GM18507 (cell line): ENCODE measurements around the gene POLR1A.
A peak's percentile ranks its signal among the peaks of the same experiment; 100 is the strongest.

ENCODE experiments used
- DNase-seq: peaks from one replicate; pipeline ENCODE4 v3.0.0; 2011; ENCODE audit warnings: low read depth; ENCODE audit not compliant: insufficient read length; ENCODE audit errors: extremely low spot score
- FAIRE-seq: peaks from 2 replicates; lab custom pipeline; 2011; peaks lifted over from hg19 to GRCh38; lab: Jason Lieb, UNC

Gene POLR1A

GRCh38 chr2:86042256-86043168 lies 63.2 kb downstream of the POLR1A start:
- no peak for DNase-seq

DNA sequence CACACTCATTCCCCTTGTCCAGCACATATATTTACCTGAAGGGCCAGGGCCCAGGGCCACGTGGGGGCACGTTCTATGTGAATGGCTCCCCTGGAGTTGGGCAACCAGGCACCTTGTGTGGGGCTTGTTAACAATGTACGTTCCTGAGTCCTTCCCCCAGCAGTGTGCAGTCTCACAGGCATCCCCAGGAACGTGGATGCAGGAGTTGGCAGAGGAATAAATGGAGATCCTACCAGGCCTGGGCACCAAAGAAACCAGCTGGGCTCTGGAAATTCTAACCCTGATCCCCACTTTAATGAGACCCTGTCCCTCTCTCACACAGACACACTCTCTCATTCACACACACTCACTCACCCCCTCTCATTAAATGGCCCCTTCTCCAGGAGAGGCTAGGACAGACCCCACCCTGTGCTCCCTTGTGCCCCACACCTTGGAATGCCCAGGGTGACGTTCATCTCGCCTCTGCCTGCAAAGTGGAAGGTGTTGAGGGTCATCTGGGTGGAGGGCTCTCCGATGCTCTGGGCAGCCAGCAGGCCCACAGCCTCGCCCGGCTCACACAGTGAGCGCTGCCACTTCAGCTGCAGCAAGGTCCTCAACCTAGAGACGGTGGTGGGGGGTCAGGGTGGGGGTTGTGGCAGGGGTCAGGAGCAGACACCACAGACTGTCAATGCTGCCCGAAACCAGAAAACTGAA lies 65.6 kb downstream of the POLR1A start:
- no peak for DNase-seq
- FAIRE-seq: no peak

More at GRCh38 chr2:86042256-86043168, 63.2 kb downstream of the POLR1A start:
- no peak for FAIRE-seq

GRCh38 chr2:86039178-86039962 lies 66.3 kb downstream of the POLR1A start:
- DNase-seq (no peak), FAIRE-seq (no peak)

GRCh38 chr2:86038291-86039081 lies 67.2 kb downstream of the POLR1A start:
- FAIRE-seq (peak; percentile 92), DNase-seq (no peak)

DNA sequence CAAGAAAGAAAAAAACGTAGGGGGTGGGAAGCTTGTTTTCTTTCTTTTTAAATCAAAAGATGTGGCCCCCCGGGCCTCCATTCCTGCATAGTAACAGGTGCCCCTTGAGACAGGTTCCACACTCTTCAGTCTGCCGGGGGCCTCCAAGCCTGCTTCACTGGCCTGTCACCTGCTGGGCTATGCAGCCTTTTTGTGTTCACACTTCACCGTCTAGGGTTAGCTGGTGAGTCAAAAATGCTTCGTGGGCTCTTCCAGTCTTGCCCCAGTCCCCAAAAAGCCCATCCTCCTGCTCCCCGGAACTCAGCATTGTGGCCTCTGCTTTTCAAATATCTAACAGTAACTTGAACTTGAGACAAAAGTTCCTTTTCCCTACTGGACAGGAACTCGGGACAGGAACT lies 67.9 kb downstream of the POLR1A start:
- DNase-seq (no peak), FAIRE-seq (no peak)

- FAIRE-seq: peak; percentile 53
- no peak for DNase-seq
Measured at GRCh38 chr2:86037141-86037794, 68.4 kb downstream of the POLR1A start.

- DNase-seq (no peak), FAIRE-seq (no peak)
Measured at GRCh38 chr2:86036669-86037138, 69.0 kb downstream of the POLR1A start.

- FAIRE-seq: peak; percentile 100
- DNase-seq: peak; percentile 80
Measured at GRCh38 chr2:86035883-86036668, 69.6 kb downstream of the POLR1A start.

DNA sequence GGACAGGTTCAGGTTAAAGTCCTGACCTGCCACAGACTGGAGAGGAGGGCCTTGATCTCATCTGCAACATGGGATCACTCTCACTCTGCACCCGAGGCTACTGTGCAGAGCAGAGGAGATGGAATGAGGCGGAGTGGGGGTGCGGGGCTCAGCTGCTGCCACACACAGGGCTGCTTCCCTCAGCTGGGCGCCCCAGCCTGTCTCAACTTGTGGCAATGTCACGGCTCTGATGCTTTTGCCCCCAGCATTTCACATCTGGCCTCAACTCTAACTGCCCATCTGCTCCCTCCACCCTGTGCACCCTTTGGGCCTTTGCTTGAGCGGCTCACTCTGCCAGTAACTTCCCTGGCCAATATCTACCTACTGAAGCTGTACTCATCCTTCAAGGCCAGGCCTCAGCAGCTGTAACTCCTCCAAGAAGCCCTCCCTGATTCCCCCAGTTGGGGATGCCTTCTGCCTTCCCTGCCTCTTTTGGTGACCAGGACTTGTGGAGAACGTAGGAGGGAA lies 70.3 kb downstream of the POLR1A start:
- FAIRE-seq: no peak

DNA sequence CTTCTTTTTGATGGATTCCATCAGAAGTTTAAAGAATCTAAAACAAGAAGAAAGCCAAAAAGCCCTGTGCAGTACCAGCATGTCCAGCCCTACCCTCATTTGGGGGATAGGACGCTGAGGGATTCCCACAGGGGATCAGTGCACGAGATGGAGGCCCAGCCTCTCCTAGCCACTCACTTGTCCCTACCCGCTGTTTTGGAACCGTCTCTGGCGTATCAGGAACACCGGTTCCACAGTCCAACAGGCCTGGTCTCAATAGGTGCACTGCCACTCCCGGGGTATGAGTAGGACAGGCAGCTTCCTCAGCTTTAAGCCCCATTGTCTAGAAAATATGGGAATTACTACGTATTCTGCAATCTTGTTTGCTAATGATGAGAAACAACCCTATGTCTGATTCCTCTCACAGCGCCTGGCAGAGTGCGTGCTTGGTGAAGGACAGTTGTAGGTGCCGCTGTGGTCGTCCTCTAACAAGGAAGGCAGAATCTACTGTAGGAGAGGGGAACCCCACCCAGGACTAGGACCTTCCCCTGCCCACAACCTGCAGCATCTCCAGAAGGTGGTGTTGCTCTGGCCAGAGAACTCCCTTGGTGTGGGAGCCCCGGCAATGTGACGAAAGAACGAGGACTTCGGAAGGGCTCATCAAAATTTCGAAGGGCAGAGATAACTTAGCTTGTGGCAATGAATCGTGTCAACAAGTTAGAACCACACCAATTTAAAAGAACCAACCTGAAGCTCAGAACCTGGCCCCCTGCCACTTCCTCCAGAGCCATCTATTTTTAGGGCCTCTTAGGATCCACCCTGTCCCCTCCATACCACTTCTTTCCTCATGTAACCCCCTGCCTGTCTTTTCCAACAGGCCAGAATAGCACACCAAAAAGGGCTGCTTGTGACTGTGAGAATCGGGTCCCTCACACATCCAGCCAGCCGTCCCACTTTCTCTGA lies 71.7 kb downstream of the POLR1A start:
- FAIRE-seq: no peak

More for the DNA sequence above, 70.3 kb downstream of the POLR1A start:
- DNase-seq: no peak

DNA sequence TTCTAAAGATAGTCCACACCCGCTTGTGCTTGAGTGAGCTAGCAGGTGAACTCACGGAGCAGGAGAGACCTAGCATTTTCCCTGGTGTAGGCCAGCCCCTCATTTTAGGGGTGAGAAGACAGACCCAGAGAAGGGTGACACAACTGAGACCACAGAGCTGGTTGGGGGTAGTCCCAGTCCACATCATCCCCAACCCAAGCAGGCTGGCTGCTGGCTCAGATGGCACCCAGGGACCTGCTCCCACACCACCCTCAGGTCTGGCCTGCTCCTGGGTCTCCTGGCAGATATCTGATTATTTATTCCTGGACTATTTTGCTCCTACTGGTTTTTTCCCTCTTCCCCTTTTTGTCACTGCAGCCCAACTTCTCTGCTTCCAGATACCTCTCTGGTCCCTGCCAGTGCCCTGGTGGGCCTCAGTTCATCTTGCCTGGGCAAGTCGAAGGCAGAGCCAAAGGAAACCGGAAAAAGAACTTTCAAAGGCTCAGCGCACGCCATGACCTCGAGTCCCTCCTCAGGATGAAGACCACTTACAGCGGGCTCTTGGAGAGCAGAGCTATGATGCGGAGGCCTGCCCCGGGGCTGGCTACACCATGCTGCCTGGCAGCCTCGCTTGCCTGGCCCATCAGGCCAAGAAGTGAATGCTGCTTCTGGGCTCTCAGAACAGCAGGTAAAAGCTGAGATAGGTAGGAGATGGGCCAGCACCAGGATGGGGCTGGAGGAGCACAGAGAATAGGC lies 72.7 kb downstream of the POLR1A start:
- no peak for DNase-seq
- FAIRE-seq: no peak

More for the DNA sequence above, 71.7 kb downstream of the POLR1A start:
- DNase-seq: no peak

DNA sequence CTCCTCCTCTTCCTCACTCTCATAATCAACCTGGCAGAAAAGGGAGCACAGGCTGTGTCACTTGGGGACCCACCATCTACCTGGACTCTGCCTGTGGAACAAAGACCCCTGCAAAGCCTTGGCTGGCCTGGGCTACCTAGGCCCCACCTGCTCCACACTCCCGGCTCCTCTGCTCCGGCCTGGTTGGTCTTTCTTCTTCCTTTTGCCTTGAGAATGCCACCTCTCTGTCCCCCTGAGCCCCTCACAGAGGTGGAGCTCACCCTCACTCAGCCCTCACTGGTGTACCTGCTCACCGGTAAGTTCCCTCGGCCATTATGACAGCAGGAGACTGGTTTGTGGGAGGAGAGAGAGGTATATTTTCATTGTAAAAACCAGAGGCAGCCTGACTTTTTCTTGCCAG lies 74.1 kb downstream of the POLR1A start:
- no peak for FAIRE-seq
- DNase-seq: no peak

- DNase-seq (no peak), FAIRE-seq (no peak)
Measured at GRCh38 chr2:86031151-86031550, 74.5 kb downstream of the POLR1A start.

DNA sequence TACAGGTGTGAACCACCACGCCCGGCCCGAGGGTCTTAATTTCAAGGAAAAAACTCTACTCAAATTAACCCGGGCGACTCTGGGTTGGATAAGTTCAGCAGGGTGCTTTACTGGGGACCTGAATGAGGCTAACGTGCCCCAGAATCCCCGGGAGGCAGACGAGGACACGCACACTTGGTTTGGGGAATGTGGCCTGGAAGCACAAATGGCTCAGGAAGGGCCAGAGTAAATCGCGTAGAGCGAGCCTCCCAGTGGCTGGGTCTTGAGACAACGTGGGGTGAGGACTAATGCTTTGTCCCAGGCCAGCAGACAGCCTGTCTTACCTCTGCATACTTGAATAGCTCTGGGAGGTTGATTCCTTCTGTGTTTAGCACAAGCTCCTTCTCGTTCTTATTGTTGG lies 75.8 kb downstream of the POLR1A start:
- FAIRE-seq (no peak), DNase-seq (no peak)

- FAIRE-seq (no peak), DNase-seq (no peak)
Measured at GRCh38 chr2:86028766-86029381, 76.8 kb downstream of the POLR1A start.
